Fibroblast of the aortic adventitia (primary cell): ENCODE data around the gene INPP5F. TPM values are rescaled to one million over a fixed set of nuclear protein-coding genes. Genes with fewer than 3 reads are reported as not detected.

ENCODE experiments used
- DNase-seq: peaks from one replicate; pipeline ENCODE4 v3.0.0-alpha.2; 2010; ENCODE audit warnings: low read depth
- H3K4me3 ChIP-seq: 2 replicates; pipeline ENCODE4 v1.5.1; 2011; ENCODE audit warnings: low read depth, mild to moderate bottlenecking, control low read depth, low read length, moderate library complexity
- total RNA-seq: library from RNA; depleted of rRNA; stranded (reverse); fragments of >200 nt; gene quantifications from 2 replicates; pipeline ENCODE4 v1.2.3, GENCODE V29; 2012; ENCODE audit warnings: low replicate concordance
- TF ChIP-seq, protein P1 (sequence below): IDR thresholded peaks from 2 replicates; pipeline ENCODE4 v1.5.1; 2011; ENCODE audit warnings: mild to moderate bottlenecking, low read length, control low read depth, inconsistent platforms; ENCODE audit not compliant: insufficient read depth

The INPP5F gene
- total RNA-seq, 1 donor: 22.2 TPM

DNA sequence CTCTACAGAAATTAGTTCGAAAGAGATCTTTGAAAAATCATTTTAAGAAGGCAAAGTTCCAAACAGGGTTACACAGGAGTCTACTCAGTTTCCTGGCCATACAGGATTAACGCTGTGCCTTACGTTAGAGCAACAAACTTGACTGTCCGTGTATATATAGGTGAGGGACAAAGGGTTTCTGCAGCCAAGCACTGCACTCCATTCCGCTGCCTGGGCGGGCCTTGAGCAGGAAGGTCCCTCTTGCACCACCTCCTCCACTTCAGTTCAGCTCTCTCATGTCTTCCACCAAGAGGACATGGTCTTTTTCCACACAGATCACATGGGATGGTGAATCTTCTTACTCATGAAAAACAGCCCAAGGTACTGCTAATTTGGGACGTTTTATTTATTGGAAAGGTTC lies 103.6 kb downstream of the INPP5F start:
- DNase-seq: no peak
- H3K4me3 ChIP-seq: no peak overlapping the region
- TF ChIP-seq, protein P1, sequence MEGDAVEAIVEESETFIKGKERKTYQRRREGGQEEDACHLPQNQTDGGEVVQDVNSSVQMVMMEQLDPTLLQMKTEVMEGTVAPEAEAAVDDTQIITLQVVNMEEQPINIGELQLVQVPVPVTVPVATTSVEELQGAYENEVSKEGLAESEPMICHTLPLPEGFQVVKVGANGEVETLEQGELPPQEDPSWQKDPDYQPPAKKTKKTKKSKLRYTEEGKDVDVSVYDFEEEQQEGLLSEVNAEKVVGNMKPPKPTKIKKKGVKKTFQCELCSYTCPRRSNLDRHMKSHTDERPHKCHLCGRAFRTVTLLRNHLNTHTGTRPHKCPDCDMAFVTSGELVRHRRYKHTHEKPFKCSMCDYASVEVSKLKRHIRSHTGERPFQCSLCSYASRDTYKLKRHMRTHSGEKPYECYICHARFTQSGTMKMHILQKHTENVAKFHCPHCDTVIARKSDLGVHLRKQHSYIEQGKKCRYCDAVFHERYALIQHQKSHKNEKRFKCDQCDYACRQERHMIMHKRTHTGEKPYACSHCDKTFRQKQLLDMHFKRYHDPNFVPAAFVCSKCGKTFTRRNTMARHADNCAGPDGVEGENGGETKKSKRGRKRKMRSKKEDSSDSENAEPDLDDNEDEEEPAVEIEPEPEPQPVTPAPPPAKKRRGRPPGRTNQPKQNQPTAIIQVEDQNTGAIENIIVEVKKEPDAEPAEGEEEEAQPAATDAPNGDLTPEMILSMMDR: no peak

DNA sequence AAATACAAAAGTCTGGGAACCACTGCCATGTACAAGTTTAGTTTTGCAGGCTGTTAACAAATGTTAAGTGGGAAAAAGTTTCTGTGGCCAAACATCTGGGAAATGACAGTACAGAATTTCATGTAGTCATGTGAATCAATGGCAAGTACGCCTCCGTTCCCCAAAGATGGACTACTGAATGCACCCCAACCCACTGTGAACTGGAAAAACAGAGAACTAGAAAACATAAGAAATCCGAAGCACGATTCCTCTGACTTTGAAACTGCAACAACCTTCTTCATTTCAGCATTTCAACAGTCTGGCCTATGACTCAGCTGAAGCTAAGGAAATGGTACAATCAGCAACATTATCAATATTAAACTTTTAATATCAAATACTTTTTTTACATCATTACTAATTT lies 105.0 kb downstream of the INPP5F start:
- H3K4me3 ChIP-seq: no peak overlapping the region
- no peak for DNase-seq
- TF ChIP-seq, protein P1: no peak

DNA sequence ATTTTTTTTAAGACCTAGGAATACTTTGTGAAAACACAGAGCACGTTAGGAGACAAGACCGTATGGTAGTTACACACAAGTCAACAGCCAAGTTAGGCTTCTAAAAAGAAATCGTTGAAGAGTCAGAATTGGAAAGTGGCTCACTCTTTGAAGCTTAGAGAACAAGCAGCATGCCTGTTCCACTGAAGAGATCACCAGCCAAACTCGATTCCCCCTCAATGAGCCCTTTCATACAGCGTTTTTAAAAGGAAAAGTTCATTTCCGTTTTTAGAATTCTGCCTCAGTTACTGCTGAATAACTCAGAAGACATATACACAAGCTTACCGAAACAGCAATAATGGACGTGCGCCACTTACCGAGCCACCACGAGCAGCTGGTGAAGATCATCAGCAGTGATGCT lies 105.8 kb downstream of the INPP5F start:
- H3K4me3 ChIP-seq: no peak overlapping the region
- TF ChIP-seq, protein P1: no peak
- DNase-seq: no peak

DNA sequence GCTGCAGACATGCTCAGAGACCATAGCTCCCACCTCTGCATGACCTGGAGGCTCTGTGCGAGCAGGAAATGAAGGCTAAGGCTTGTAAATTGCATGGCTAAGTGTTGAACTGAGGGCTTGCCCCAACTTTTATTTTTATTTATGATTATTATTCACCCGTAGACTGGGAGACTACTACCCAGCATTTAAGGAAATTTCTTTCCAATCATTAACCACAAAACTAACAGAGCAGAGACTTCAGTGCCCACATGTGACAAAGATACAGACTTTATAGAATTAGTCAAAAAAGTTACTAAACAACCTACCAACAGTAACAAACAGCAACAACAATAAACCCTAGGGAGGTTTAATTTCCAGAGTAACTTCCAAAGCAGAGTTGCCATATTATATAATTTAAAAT lies 107.1 kb downstream of the INPP5F start:
- TF ChIP-seq, protein P1: no peak
- no peak for DNase-seq
- no peak overlapping the region for H3K4me3 ChIP-seq

DNA sequence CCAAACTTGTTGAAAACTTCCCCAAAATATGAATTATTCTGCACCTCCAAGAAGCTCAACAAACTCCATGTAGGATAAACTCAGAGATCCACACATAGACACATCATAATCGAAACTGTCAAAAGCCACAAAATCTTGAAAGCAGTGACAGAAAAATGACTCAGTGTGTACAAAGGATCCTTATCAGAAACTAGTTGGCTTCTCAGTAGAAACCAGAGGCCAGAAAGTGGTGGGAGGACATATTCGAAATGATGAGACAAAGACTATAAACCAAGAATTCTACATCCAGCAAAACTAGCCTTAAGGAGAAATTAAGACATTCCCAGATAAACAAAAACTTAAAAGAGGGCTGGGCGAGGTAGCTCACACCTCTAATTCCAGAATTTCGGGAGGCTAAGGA lies 108.3 kb downstream of the INPP5F start:
- TF ChIP-seq, protein P1: no peak
- H3K4me3 ChIP-seq: no peak overlapping the region
- no peak for DNase-seq

DNA sequence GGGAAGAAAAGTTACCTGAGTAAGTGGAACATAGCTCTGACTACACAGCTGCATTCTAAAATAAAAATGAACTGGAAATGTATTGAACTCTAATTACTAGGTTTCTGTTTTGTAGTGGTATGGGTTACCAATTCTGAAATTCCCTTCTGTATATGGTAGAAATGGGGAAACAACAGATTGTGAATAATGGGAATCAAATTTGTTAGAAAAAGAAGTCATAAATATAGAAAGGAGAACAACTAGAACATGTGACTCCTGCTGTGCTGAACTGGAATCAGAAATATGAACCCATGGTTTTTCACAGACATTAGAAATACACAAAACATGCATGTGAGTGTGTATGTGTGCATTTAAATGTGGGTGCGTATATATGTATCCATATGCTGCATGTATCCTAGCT lies 119.8 kb downstream of the INPP5F start:
- TF ChIP-seq, protein P1: no peak
- DNase-seq: no peak
- no peak overlapping the region for H3K4me3 ChIP-seq

DNA sequence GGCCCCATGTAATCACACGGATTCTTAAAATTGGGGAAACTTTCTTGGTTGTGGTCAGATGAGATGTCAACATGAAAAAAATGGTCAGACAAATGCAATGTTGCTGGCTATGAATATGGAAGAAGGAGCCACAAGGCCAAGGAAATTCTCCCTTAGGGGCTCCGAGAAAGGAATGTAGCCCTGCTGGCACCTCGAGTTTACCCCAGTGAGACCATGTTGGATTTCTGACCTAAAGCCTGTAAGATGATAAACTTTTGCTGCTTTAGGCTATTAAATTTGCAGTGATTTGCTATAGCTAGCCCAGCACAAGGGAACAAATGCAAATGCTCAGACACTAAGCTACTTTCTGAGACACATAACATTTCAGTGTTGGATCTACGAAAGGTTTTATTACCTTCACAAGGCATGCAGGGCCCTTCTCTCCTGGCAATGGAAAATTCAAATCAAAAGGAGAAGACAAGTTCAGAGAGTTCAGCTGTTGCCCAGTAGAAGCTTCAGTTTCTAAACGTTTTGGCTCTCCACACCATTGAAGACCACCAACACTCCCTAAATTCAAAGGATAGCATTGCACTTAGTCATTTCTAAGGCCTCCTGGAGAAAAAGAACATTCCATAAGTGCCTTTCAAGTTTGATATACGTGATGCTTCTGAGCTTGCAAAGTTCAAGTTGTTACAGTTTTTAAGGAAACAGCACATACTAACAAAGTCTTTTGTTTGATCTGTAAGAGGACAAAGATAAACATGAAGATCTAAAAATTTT lies 123.4 kb downstream of the INPP5F start:
- DNase-seq: peak; percentile 68
- H3K4me3 ChIP-seq: no peak overlapping the region

More for the DNA sequence above, 123.4 kb downstream of the INPP5F start:
- TF ChIP-seq, protein P1: no peak
